ENCODE measurements around the gene NEK8. TPM values are rescaled to one million over a fixed set of nuclear protein-coding genes. Genes with fewer than 3 reads are reported as not detected.

The NEK8 gene
- polyA plus RNA-seq, 3 donors = 2.7 to 9.6 (median 3.1) TPM

- DNase-seq = no peak
- intact Hi-C loops (cut with micrococcal nuclease) = loop anchor here (5.0 to 10.0 kb wide), 4 partner anchors 55 to 180 kb away; partner anchors contain the start of genes BLTP2 (in 2 of the 2), FLOT2 (in 1 of the 2), SDF2 (in 1 of the 2) and SUPT6H (in 1 of the 2)
- H3K9me3 Mint-ChIP-seq = no peaks in the 10 kb centered on the region
- peak overlapping the region; percentile 82 for H2AFZ ChIP-seq (ENCODE audit: insufficient read depth, low read depth, low read length, poor library complexity, severe bottlenecking)
- no peaks in the 10 kb centered on the region for H3K9me3 ChIP-seq (replicated peaks in 1 of 2; ENCODE audit: control insufficient read depth in 1 of 2, insufficient read depth in 1 of 2, low read length in 2 of 2)
- peak overlapping the region; percentile 93 to 94 for H3K4me3 Mint-ChIP-seq
- H3K4me1 ChIP-seq (ENCODE audit: control insufficient read depth in 1 of 2, insufficient read depth in 2 of 2, low read length in 2 of 2) = peaks cover 52 to 64% of the 10 kb centered on the region in 2 donors
- peaks cover 30% of the 10 kb centered on the region for H3K79me2 ChIP-seq (ENCODE audit: insufficient read depth, low read length)
- H4K20me1 ChIP-seq (ENCODE audit: insufficient read depth, low read length) = peaks cover 21% of the 10 kb centered on the region
- peaks cover 22 to 38% of the 10 kb centered on the region in 2 donors for H3K36me3 Mint-ChIP-seq
- H3K27me3 ChIP-seq (ENCODE audit: control insufficient read depth in 2 of 2, insufficient read depth in 2 of 2, low read length in 2 of 2) = no peaks in the 10 kb centered on the region
- peaks cover 40% of the 10 kb centered on the region for H3K4me1 Mint-ChIP-seq
- H3K27me3 Mint-ChIP-seq (ENCODE audit: low read depth in 3 of 3) = peaks cover 0 to 5% (median 2%) of the 10 kb centered on the region in 3 donors
- peak overlapping the region in 1 of 2 donors; percentile 61 for H3K27ac ChIP-seq (ENCODE audit: low read depth in 1 of 2, low read length in 2 of 2)
- no peak for TF ChIP-seq CTCF (IDR thresholded peaks at IDR 0.05)
- H3K4me2 ChIP-seq (replicated peaks; ENCODE audit: extremely low read depth, low read length, poor library complexity, severe bottlenecking) = peak overlapping the region; percentile 94
- peak overlapping the region; percentile 50 to 78 (median 55) for H3K4me3 ChIP-seq (replicated peaks in 1 of 3; ENCODE audit: low read depth in 2 of 3, low read length in 3 of 3)
- H3K36me3 ChIP-seq (replicated peaks in 1 of 2; ENCODE audit: control insufficient read depth in 1 of 2, insufficient read depth in 2 of 2, low read length in 2 of 2) = peaks cover 11 to 33% of the 10 kb centered on the region in 2 donors
- H3K9ac ChIP-seq (ENCODE audit: insufficient read depth, low read length, poor library complexity, severe bottlenecking) = peak overlapping the region; percentile 70
- H3K27ac Mint-ChIP-seq = peak overlapping the region in 4 of 7 donors; percentile 68 to 83 (median 78)
- WGBS (ENCODE audit: insufficient coverage) = 10% methylated on average over 55 of the region's 63 CpGs
These were observed 11.6 kb upstream of the NEK8 start for GRCh38 chr17:28716740-28717577.

- peak within 1 kb of the TSS; percentile 83 to 92 (median 89) for H3K27ac Mint-ChIP-seq
- no peaks in the 10 kb centered on the region for H3K9me3 ChIP-seq (replicated peaks in 1 of 2; ENCODE audit: control insufficient read depth in 1 of 2, insufficient read depth in 1 of 2, low read length in 2 of 2)
- peaks cover 29 to 46% of the 10 kb centered on the region in 2 donors for H3K36me3 Mint-ChIP-seq
- H3K79me2 ChIP-seq (ENCODE audit: insufficient read depth, low read length) = peaks cover 35% of the 10 kb centered on the region
- H4K20me1 ChIP-seq (ENCODE audit: insufficient read depth, low read length) = peaks cover 29% of the 10 kb centered on the region
- no peaks in the 10 kb centered on the region for H3K27me3 ChIP-seq (ENCODE audit: control insufficient read depth in 2 of 2, insufficient read depth in 2 of 2, low read length in 2 of 2)
- peaks cover 45 to 56% of the 10 kb centered on the region in 2 donors for H3K4me1 ChIP-seq (ENCODE audit: control insufficient read depth in 1 of 2, insufficient read depth in 2 of 2, low read length in 2 of 2)
- H3K27ac ChIP-seq (ENCODE audit: low read depth in 1 of 2, low read length in 2 of 2) = peak within 1 kb of the TSS; percentile 5 to 61
- H3K9ac ChIP-seq (ENCODE audit: insufficient read depth, low read length, poor library complexity, severe bottlenecking) = peak within 1 kb of the TSS; percentile 70
- peak within 1 kb of the TSS; percentile 94 for H3K4me2 ChIP-seq (replicated peaks; ENCODE audit: extremely low read depth, low read length, poor library complexity, severe bottlenecking)
- H3K4me3 Mint-ChIP-seq = peak within 1 kb of the TSS; percentile 93 to 94
- intact Hi-C loops (cut with micrococcal nuclease) = loop anchor here (2.0 to 10.0 kb wide), 5 partner anchors 55 to 235 kb away; partner anchors contain the start of genes BLTP2 (in 2 of the 2), FLOT2 (in 1 of the 2), SDF2 (in 1 of the 2) and SUPT6H (in 1 of the 2)
- peak; percentile 20 for TF ChIP-seq CTCF (IDR thresholded peaks at IDR 0.05)
- 0% methylated on average over 28 of the region's 60 CpGs for WGBS (ENCODE audit: insufficient coverage)
- H2AFZ ChIP-seq (ENCODE audit: insufficient read depth, low read depth, low read length, poor library complexity, severe bottlenecking) = peak within 1 kb of the TSS; percentile 82
- DNase-seq = peak; percentile 66 to 80 (median 70)
- peak within 1 kb of the TSS; percentile 50 to 78 (median 55) for H3K4me3 ChIP-seq (replicated peaks in 1 of 3; ENCODE audit: low read depth in 2 of 3, low read length in 3 of 3)
- peaks cover 37% of the 10 kb centered on the region for H3K4me1 Mint-ChIP-seq
- H3K36me3 ChIP-seq (replicated peaks in 1 of 2; ENCODE audit: control insufficient read depth in 1 of 2, insufficient read depth in 2 of 2, low read length in 2 of 2) = peaks cover 19 to 40% of the 10 kb centered on the region in 2 donors
- H3K27me3 Mint-ChIP-seq (ENCODE audit: low read depth in 3 of 3) = peaks cover 0 to 5% (median 2%) of the 10 kb centered on the region in 3 donors
- no peaks in the 10 kb centered on the region for H3K9me3 Mint-ChIP-seq
These were observed 10.8 kb upstream of the NEK8 start, which contains the start of gene RAB34 for GRCh38 chr17:28717578-28718332. RAB34 (minus strand) TSS chr17:28717868; CDS start chr17:28717266, 602 bp downstream.
